ENCODE measurements around the gene ABHD17A.

- TF ChIP-seq GATA3 (IDR thresholded peaks at IDR 0.05; ENCODE audit: low read depth, low read length) (no peak), GATA2 (IDR thresholded peaks at IDR 0.05; ENCODE audit: low read depth, low read length) (no peak)
Measured at GRCh38 chr19:1882786-1883692, 2.3 kb downstream of the ABHD17A start.
